OCI-LY3 (cell line): ENCODE results near the gene PDLIM5.

Source experiments
- EZH2phosphoT487 ChIP-seq: fragments of 200-600 bp; shearing (Covaris generic); IDR thresholded peaks from 2 replicates; pipeline ENCODE4 v1.6.1; 2018; ENCODE audit warnings: antibody characterized with exemption, mixed run types, low read depth
- TF ChIP-seq, protein P1 (sequence below): fragments of 200-600, 300-600 bp; sonication (generic); IDR thresholded peaks from 2 replicates; pipeline ENCODE4 v1.5.1; 2014; ENCODE audit warnings: antibody characterized with exemption, low read length, low read depth

DNA sequence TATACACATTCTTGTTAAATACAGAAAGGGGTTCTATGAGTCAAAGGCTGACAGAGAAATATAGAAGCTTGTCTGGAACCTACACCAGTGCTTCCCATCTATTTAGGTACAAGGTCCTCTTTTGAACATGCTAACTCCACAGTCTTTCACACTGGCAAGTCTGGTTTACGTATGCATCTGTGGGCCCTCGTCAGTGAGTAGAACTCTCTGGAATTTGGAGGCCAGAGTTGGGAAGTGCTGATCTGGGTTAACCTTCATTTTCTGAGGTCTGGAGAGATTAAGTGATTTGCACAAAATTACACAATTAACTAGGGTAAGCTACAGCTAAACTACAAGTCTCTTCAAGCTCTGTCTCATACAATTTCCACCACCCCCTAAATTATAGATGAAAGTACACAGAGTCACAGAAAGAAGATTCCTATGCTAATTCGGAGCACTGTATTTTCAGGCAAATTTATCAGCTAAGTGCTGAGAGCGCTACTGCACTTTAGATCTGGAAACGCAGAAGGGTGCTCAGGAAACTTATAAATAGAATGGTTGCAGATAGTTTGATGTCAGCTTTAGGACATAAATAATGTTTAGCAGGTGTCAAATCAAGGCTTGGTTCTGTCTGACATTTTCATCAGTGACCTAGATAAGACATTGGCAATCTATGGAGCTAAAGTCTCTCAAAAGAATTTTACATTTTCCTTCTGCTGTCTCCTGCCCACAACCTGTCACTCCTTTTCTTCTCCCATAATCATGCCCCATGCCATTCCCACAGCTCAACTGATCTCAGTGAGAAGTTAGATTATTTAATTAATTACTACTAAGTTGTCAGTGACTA, 43.0 kb upstream of the PDLIM5 start:
- no peak for TF ChIP-seq EZH2phosphoT487
- TF ChIP-seq, protein P1, sequence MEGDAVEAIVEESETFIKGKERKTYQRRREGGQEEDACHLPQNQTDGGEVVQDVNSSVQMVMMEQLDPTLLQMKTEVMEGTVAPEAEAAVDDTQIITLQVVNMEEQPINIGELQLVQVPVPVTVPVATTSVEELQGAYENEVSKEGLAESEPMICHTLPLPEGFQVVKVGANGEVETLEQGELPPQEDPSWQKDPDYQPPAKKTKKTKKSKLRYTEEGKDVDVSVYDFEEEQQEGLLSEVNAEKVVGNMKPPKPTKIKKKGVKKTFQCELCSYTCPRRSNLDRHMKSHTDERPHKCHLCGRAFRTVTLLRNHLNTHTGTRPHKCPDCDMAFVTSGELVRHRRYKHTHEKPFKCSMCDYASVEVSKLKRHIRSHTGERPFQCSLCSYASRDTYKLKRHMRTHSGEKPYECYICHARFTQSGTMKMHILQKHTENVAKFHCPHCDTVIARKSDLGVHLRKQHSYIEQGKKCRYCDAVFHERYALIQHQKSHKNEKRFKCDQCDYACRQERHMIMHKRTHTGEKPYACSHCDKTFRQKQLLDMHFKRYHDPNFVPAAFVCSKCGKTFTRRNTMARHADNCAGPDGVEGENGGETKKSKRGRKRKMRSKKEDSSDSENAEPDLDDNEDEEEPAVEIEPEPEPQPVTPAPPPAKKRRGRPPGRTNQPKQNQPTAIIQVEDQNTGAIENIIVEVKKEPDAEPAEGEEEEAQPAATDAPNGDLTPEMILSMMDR, result no peak
